AG04449 (cell line): ENCODE results near the gene ANKS1A.

Experiments used
- CTCF ChIA-PET: fragments of 350-600 bp; formaldehyde crosslinking; extraction: SDS; loops from one replicate; lab custom pipeline; 2021; ENCODE audit warnings: antibody characterized with exemption; lab: Yijun Ruan, JAX
- POLR2A ChIA-PET: fragments of 400-600, 350-600 bp; formaldehyde crosslinking; extraction: SDS; loops from one replicate; lab custom pipeline; 2020; ENCODE audit warnings: antibody characterized with exemption, inconsistent platforms; lab: Yijun Ruan, JAX
- DNase-seq: peaks from one replicate; pipeline ENCODE4 v3.0.0-alpha.2; 2010; ENCODE audit warnings: low read depth, low spot score
- H3K4me3 ChIP-seq: 2 replicates; pipeline ENCODE4 v1.5.1; 2011; ENCODE audit warnings: low read depth, mild to moderate bottlenecking, control low read depth, low read length
- CTCF ChIP-seq: IDR thresholded peaks from one replicate; pipeline ENCODE4 v1.5.1; 2011; ENCODE audit warnings: mild to moderate bottlenecking, moderate library complexity, low read length, control low read depth, inconsistent platforms; ENCODE audit not compliant: insufficient read depth; ENCODE audit errors: missing control alignments

The ANKS1A gene

DNA sequence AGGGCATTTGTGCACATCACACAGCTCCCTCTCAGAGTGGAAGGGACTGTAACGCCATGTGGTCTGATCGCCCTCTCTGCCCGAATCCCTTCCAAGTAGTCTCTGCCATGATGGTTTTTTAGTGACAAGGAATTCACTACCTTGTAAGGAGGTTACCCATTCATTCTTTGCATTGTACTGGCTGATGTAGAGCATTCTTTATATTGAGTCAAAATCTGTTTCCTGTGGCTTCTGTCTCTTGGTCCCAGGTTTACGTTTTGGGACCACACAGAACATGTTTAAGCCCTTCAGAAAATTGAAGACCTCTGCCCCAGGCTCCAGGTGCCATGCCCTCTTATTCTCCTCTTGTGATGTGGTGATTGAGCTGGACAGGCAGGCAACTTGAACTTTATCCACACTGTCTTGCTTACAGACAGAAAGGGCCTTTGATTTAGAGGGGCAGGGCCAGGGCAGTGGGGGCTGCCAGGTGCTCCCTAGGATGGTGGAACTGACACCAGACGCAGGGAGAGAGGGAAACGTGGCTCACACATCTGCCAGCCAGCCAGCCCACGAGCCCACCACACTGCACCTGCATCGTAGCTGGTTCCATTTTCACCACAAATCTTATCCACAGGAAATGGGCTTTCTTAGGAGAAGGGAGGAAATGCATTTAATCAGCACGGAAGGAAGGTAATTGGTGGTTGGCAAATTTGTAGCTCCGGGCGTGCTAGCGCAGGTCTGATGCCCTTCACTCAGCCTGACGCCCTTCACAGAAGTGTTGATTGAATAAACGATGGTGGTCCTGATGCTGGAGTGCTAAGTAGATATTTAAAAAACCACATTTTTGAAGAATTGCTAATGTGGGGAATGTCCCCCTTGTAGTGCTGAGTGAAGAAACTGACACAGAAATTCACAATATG, 173.9 kb downstream of the ANKS1A start:
- no peak for TF ChIP-seq CTCF
- DNase-seq = no peak
- no peak overlapping the region for H3K4me3 ChIP-seq
- ChIA-PET CTCF (interaction anchor here (1.2 kb wide), 1 partner anchor 14 kb away, joined by 3 read pairs; no protein-coding TSS in a partner anchor), POLR2A (no interaction called here)

- no peak for DNase-seq
- ChIA-PET POLR2A (no interaction called here), CTCF (interaction anchor here (1.2 kb wide), 1 partner anchor 15 kb away, joined by 3 read pairs; no protein-coding TSS in a partner anchor)
- no peak for TF ChIP-seq CTCF
- no peak overlapping the region for H3K4me3 ChIP-seq
These were observed 174.7 kb downstream of the ANKS1A start for GRCh38 chr6:35063701-35064280.

GRCh38 chr6:35064290-35064689, 175.2 kb downstream of the ANKS1A start:
- TF ChIP-seq CTCF = no peak
- no peak overlapping the region for H3K4me3 ChIP-seq
- POLR2A ChIA-PET = no interaction called here
- CTCF ChIA-PET = interaction anchor here (0.9 kb wide), 1 partner anchor 15 kb away, joined by 3 read pairs; no protein-coding TSS in a partner anchor
- DNase-seq = no peak

GRCh38 chr6:35064757-35065440, 175.8 kb downstream of the ANKS1A start:
- ChIA-PET POLR2A (no interaction called here), CTCF (interaction anchor here (0.9 kb wide), 1 partner anchor 16 kb away, joined by 3 read pairs; no protein-coding TSS in a partner anchor)
- TF ChIP-seq CTCF = no peak
- no peak overlapping the region for H3K4me3 ChIP-seq
- DNase-seq = no peak

DNA sequence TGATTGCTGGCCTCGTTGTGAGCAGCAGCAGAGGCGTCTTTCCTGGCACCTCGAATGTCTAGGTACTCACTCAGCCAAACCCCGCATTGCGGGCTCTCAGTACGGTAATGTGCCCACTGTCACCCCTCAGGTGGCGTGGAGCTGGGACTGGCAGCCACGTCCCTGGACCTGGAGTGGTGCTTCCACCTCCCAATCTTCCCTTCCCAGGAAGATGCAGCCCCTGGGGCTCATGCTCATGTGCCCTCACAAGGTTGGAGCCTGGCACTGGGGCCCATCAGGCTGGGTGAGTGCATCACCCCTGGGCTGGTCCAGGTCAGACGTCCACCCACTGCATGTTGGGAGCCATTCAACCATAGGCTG, 176.4 kb downstream of the ANKS1A start:
- TF ChIP-seq CTCF = no peak
- H3K4me3 ChIP-seq = no peak overlapping the region
- ChIA-PET CTCF (interaction anchor here (0.7 kb wide), 2 partner anchors 17 to 41 kb away, joined by 3 read pairs; no protein-coding TSS in a partner anchor), POLR2A (no interaction called here)
- DNase-seq = no peak

DNA sequence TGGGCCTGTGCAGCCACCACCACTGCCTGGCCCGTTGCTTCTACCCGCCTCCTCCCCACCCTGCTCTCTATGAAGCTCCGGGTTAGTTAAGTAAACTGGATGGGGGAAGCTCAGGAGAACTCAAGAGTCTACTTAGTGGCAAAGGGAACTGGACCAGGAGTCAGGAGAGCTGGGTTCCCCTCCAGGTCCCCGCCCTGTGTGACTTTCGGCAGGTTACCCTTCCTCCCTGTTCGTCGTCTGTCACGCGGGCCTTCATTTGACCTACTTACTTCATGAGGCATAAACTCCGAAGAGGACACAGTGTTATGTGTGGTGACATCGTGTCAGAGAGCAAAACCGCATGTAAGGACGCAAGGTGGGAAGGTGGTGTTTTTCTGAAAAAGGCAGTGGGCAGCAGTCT, 176.8 kb downstream of the ANKS1A start:
- no peak overlapping the region for H3K4me3 ChIP-seq
- no peak for DNase-seq
- TF ChIP-seq CTCF = no peak
- POLR2A ChIA-PET = no interaction called here
- CTCF ChIA-PET = interaction anchor here (0.7 kb wide), 2 partner anchors 18 to 42 kb away, joined by 3 read pairs; no protein-coding TSS in a partner anchor
